Vagina (tissue), 2 donors: Measurements from ENCODE around the gene CCDC33. TPM values are rescaled to one million over a fixed set of nuclear protein-coding genes. Genes with fewer than 3 reads are reported as not detected.

Source experiments
- DNase-seq, 2 donors: peaks; one replicate each; pipeline ENCODE4 v3.0.0-alpha.2; 2017; ENCODE audit errors: extremely low spot score in 2 of 2
- H3K27ac ChIP-seq: fragments of 200-600 bp; sonication (generic); one replicate; pipeline ENCODE4 v1.5.1; 2019
- H3K27me3 ChIP-seq: fragments of 200-600 bp; sonication (generic); one replicate; pipeline ENCODE4 v1.5.1; 2019
- H3K36me3 ChIP-seq, 2 donors: fragments of 200-600 bp; sonication (generic); one replicate each; pipeline ENCODE4 v1.5.1; 2017 to 2019
- H3K4me1 ChIP-seq: fragments of 200-600 bp; sonication (generic); one replicate; pipeline ENCODE4 v1.5.1; 2019
- H3K4me3 ChIP-seq, 2 donors: fragments of 200-600 bp; sonication (generic); 1 replicate in 1 of 2; 2 replicates in 1 of 2; pipeline ENCODE4 v1.5.1; 2016 to 2019
- H3K9me3 ChIP-seq: fragments of 200-600 bp; sonication (generic); one replicate; pipeline ENCODE4 v1.5.1; 2019
- CTCF ChIP-seq, 3 experiments: fragments of 450-650 bp in 2 of 3; fragments of 200-600 bp in 1 of 3; sonication (generic) in 1 of 3; IDR thresholded peaks; one replicate each; pipeline ENCODE4 v1.5.1; 2017 to 2019; ENCODE audit warnings: antibody characterized with exemption in 3 of 3, mild to moderate bottlenecking in 2 of 3, moderate library complexity in 2 of 3
- POLR2A ChIP-seq, 2 donors: fragments of 450-650 bp; IDR thresholded peaks; one replicate each; pipeline ENCODE4 v1.6.1; 2017; ENCODE audit warnings: antibody characterized with exemption in 2 of 2, mild to moderate bottlenecking in 2 of 2, moderate library complexity in 2 of 2
- POLR2AphosphoS5 ChIP-seq, 2 donors: sonication (generic); formaldehyde crosslinking; IDR thresholded peaks; one replicate each; pipeline ENCODE4 v1.9.0; 2017; ENCODE audit warnings: antibody characterized with exemption in 2 of 2, mild to moderate bottlenecking in 2 of 2, low read depth in 1 of 2; ENCODE audit not compliant: insufficient read depth in 1 of 2
- intact Hi-C: fragments of 100-400 bp; cut with DNase I; formaldehyde crosslinking; loops from one replicate; pipeline ENCODE4 v1.15.1; 2023
- total RNA-seq: library from RNA; depleted of rRNA; stranded (reverse); fragments of >200 nt; gene quantifications from one replicate; pipeline ENCODE4 v1.2.3, GENCODE V29; 2016

CCDC33 gene
- total RNA-seq, 1 donor from 2014 or later = not detected

DNA sequence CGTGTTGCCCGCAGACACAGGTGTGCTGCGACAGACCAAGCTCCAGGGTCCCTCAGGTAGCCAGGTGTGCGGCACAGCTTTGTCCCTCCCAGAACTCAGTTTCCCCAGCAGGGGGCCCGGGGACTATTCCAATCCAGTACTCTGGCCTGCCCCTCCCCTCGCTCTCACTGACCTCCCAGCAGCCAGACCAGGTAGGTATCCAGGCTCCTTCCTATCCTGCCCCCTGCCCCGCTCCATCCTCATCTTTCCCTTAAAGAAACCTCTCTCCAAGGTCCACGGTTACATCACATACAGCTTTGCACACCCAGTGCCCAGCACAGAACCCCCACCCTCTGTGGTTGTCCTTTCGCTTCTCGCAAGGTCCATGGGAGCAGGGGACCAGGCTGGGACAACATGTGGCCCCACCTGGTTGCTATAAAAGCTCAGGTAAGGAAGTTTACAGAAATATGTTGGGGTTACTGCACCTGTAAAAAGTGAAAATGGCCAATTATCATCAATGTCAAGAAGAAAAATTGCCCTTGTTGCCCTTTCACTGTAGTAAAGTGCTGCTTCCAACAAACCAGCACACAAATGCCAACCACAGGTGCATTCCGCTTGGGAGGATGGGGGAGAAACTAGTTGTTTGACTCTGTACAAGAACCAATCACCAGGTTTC is 138.6 kb downstream of the CCDC33 start:
- no peak for TF ChIP-seq POLR2A (IDR thresholded peaks at IDR 0.05)
- TF ChIP-seq CTCF (IDR thresholded peaks at IDR 0.05) = no peak
- no peak for TF ChIP-seq POLR2AphosphoS5 (IDR thresholded peaks at IDR 0.05; ENCODE audit: insufficient read depth in 1 of 2, low read depth in 1 of 2)
- Histone ChIP-seq H3K4me1 (peaks cover 16% of the 10 kb centered on the region), H3K27me3 (no peaks in the 10 kb centered on the region), H3K36me3 (no peaks in the 10 kb centered on the region), H3K9me3 (no peaks in the 10 kb centered on the region), H3K4me3 (peak overlapping the region; percentile 55 to 71), H3K27ac (no peak overlapping the region)
- no peak for DNase-seq
- intact Hi-C loops = loop anchor here (5.0 to 10.0 kb wide), 2 partner anchors 118 to 410 kb away; partner anchors contain the start of gene CSK

- Histone ChIP-seq H3K36me3 (no peaks in the 10 kb centered on the region), H3K4me1 (peaks cover 16% of the 10 kb centered on the region), H3K4me3 (no peak overlapping the region), H3K27ac (no peak overlapping the region), H3K9me3 (no peaks in the 10 kb centered on the region), H3K27me3 (no peaks in the 10 kb centered on the region)
- intact Hi-C loops = loop anchor here (10.0 kb wide), 1 partner anchor 410 kb away; the partner anchor contains the start of gene CSK
- TF ChIP-seq POLR2AphosphoS5 (IDR thresholded peaks at IDR 0.05; ENCODE audit: insufficient read depth in 1 of 2, low read depth in 1 of 2) (no peak), POLR2A (IDR thresholded peaks at IDR 0.05) (no peak), CTCF (IDR thresholded peaks at IDR 0.05) (peak; percentile 55 to 67 (median 61))
- no peak for DNase-seq
These were observed 139.2 kb downstream of the CCDC33 start for GRCh38 chr15:74375303-74375693.

DNA sequence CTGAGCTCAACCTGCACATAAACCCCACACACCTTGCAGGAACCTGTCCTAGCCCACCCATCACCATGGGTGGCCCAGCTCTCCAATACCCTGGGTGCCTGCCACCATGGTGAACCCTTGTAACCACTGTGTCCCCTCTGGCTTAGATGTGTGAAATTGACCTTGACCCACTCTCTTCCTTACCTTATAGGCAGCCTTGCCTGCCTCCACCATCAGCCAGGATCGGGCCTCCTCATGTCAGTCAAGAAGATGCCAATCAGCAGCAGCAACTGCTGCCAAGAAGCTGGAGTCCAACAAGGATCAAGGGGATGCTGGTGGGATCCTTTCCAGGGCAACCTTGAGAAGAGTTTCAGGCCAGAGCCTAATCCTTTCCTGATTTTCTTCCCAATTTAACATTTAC is 140.1 kb downstream of the CCDC33 start:
- H3K27ac ChIP-seq = no peak overlapping the region
- no peaks in the 10 kb centered on the region for H3K9me3 ChIP-seq
- intact Hi-C loops = loop anchor here (10.0 kb wide), 1 partner anchor 409 kb away; the partner anchor contains the start of gene CSK
- no peak for TF ChIP-seq CTCF (IDR thresholded peaks at IDR 0.05)
- TF ChIP-seq POLR2AphosphoS5 (IDR thresholded peaks at IDR 0.05; ENCODE audit: insufficient read depth in 1 of 2, low read depth in 1 of 2) = no peak
- no peak for TF ChIP-seq POLR2A (IDR thresholded peaks at IDR 0.05)
- H3K4me3 ChIP-seq = no peak overlapping the region
- no peaks in the 10 kb centered on the region for H3K27me3 ChIP-seq
- no peaks in the 10 kb centered on the region for H3K36me3 ChIP-seq
- DNase-seq = no peak
- H3K4me1 ChIP-seq = peaks cover 16% of the 10 kb centered on the region

GRCh38 chr15:74376825-74377581 is 140.9 kb downstream of the CCDC33 start:
- H3K9me3 ChIP-seq = no peaks in the 10 kb centered on the region
- intact Hi-C loops = loop anchor here (10.0 kb wide), 1 partner anchor 408 kb away; the partner anchor contains the start of gene CSK
- H3K4me3 ChIP-seq = no peak overlapping the region
- TF ChIP-seq POLR2A (IDR thresholded peaks at IDR 0.05) (no peak), POLR2AphosphoS5 (IDR thresholded peaks at IDR 0.05; ENCODE audit: insufficient read depth in 1 of 2, low read depth in 1 of 2) (no peak), CTCF (IDR thresholded peaks at IDR 0.05) (no peak)
- H3K36me3 ChIP-seq = no peaks in the 10 kb centered on the region
- H3K27ac ChIP-seq = no peak overlapping the region
- DNase-seq = no peak
- H3K27me3 ChIP-seq = no peaks in the 10 kb centered on the region
- peaks cover 16% of the 10 kb centered on the region for H3K4me1 ChIP-seq
